Right ventricle myocardium inferior (tissue), 1 donor: ENCODE results near the gene PDIA4. TPM values are rescaled to one million over a fixed set of nuclear protein-coding genes. Genes with fewer than 3 reads are reported as not detected.
"Not testable (repeated sequence)": the region's sequence is repeated elsewhere in the genome, so short reads cannot be mapped to it uniquely, and the experiment has no call there.

Experiments used
- ATAC-seq: fragments of 200-7000 bp; cut with Tn5 transposase; one replicate; pipeline ENCODE4 v1.9.1; 2020; ENCODE audit warnings: mild to moderate bottlenecking, moderate library complexity
- DNase-seq: peaks from one replicate; pipeline ENCODE4 v3.0.0; 2021; ENCODE audit errors: missing footprints
- intact Hi-C: fragments of 100-400 bp; cut with DNase I; formaldehyde crosslinking; loops from one replicate; pipeline ENCODE4 v1.11.0; 2022
- total RNA-seq: library from RNA; stranded (reverse); fragmentation: NEBNext Ultra II Directional; extraction: Animal tissue kit (Norgen Biotek cat#: 25700); gene quantifications from one replicate; pipeline ENCODE4 v1.2.1, GENCODE V29; 2021
- donor health status: DM: no; HTN: yes; CAD: no; lungs with severe emphysema.

Gene PDIA4
- total RNA-seq, 1 donor from 2014 or later: 48.7 TPM

DNA sequence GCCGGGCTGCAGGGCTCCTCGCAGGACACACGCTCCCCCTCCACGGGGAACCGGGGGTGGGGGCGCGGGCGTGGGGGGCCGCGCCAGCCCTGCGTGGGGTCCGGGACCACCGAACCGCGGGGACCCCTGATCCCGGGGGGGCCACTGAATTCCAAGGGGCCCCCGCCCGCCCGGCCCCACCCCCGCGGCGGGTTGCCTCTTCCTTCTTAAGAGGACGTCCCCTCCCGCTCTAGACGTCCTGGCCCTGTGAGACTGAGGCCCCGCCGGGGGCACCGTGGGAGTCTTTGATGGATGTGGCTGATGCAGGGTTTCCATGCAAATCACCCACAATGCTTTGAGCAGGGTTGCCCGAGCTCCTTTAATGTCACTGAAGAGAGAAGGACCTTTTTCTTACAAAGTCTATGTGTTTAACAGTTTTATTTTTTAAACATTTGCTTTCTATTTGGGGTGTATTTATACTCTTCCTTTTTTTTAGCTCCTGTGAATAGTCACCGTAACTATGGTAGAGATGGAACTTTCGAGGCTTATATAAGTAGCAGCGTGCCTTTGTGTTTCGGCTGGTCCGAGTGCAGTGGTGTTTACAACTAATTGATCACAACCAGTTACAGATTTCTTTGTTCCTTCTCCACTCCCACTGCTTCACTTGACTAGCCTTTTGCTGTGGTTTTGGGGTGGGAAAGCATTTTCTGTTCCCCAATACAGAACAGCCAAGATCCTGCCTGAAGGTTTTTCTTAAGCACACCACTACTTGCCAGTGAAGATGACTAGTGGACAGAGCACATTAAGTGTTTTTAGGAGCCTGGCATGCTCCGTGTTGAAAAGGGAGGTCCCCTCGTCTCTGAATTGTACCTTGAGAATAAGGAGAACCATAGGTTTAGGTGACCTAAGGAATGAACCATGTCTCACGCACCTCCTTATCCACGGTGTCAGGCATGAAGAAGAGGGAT, 44.8 kb downstream of the PDIA4 start:
- intact Hi-C loops: no loop called here
- peak; percentile 77 for DNase-seq
- peak; percentile 51 for ATAC-seq

DNA sequence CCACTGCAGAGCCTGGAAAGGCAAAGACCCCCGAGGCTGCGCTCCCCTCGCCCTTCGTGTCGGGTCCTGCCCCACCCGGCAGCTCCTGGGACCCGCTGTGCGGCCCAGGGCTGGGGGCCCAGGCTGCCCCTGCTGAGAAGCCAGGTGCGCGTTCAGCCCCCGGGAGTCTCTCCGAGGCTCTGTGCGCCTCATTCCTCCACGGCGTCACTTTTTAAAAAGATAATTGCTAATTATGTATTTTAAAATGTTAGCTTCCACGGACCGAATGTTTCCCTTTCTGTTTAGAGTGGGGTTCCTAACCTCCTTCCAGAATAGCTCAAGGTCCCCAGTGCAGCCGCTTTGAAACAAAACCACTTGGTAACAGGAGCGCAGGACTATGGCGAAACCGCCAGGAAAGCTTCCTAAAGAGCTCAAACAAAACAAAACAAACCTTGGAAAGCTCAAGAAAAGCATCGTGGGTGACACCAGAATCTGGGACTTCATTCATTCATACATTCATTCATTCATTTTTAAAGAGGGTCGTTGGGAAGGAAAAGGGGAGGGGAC, 45.6 kb downstream of the PDIA4 start:
- DNase-seq (no peak), ATAC-seq (no peak)
- intact Hi-C loops: no loop called here

DNA sequence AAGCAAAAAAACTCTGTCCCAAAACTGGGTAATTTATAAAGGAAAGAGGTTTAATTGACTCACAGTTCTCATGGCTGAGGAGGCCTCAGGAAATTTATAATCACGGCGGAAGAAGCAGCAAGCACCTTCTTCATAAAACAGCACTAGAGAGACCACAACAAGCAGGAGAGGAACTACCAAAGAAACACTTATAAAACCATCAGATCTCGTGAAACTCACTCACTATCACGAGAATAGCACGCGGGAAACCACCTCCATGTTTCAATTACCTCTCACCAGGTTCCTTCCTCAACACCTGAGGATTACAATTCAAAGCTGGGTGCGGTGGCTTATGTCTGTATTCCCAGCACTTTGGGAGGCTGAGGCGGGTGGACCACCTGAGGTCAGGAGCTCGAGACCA, 48.5 kb downstream of the PDIA4 start:
- ATAC-seq (no peak), DNase-seq (no peak)
- intact Hi-C loops: no loop called here

DNA sequence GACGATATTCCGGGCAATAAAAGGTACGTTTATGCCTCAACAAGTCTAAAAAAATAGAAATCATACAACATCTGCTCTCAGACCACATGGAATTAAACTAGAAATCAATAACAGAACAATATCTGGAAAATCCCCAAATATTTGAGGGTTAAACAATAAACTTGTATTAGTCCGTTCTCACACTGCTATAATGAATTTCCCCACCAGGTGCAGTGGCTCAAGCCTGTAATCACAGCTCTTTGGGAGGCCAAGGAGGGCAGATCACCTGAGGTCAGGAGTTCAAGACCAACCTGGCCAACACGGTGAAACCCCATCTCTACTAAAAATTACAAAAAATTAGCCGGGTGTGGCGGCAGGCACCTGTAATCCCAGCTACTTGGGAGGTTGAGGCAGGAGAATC, 49.2 kb downstream of the PDIA4 start:
- intact Hi-C loops, DNase-seq, ATAC-seq: not testable (repeated sequence)

DNA sequence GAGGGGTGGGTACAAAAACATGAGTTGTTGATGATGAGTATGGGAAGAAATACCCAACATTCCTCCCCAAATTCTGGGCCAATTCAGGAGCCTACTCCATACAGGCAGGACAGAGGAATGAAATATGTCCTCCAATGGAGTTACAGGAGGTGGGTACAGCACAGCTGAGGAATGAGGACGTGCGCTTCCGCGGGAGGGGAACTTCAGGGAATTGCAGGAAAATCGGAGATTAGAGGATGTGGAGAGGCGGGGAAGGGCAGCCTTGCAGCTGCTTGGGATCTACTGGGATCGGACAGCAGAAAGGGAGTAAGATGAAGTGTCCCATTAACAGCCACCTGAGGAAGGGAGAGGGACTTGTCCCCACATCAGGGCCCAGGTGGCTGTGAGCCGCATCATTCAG, 50.2 kb downstream of the PDIA4 start:
- intact Hi-C loops: no loop called here
- DNase-seq (no peak), ATAC-seq (no peak)

DNA sequence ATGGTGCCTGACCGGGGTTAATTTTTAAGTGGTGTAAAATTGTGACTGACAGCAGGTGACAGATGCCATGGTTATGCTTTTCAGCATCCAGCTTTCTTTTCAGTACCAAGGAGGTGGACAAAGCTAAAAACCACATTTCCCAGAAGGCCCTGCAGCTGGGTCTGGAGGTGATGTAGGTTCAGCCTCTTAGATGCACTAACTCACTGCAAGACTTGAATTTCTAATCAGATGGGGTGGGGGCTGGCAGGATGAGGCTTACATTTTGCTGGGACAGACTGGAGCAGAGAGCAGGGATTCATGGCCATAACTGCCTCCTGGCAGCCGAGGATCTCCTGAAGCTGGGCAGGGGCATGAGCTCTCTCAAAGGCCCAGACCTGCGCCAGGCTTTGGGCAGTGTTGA, 52.4 kb downstream of the PDIA4 start:
- intact Hi-C loops: no loop called here
- ATAC-seq (no peak), DNase-seq (no peak)

DNA sequence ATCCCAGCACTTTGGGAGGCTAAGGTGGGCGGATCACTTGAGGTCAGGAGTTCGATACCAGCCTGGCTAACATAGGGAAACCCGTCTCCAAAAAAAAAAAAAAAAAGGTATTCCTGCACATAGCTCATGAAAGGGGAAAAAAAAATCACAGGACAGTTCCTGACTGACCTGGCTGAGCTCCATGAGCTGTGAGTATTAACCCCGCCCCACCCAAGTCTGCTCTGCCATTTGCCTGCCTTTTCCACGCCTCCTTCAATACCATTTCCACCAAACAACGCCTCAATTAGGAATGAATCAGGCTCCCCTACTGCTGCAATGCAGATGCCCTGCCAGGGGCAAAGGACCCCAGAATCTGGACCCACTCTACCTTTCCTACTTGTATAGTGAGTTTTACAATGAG, 55.0 kb downstream of the PDIA4 start:
- ATAC-seq: no peak
- DNase-seq: no peak
- intact Hi-C loops: no loop called here

DNA sequence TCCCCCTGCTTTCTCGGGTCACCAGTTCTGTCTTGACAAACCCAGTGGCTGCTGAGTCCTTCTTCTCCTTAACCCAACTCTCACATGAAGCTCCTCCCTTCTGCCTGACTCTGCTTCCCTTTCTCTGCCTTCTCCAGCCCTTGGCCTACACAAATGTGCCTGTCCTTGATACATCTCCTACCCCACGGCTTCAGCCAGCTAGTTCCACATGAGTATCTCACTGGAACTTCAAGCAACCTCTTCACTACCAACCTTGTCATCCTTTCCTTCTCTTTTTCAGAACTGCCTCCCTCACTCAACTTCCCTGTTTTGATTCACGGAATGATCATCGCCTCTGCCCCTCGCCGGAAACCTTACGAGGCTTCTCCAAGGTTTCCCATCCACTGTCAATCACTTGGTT, 55.9 kb downstream of the PDIA4 start:
- intact Hi-C loops: no loop called here
- ATAC-seq (peak; percentile 37), DNase-seq (no peak)

DNA sequence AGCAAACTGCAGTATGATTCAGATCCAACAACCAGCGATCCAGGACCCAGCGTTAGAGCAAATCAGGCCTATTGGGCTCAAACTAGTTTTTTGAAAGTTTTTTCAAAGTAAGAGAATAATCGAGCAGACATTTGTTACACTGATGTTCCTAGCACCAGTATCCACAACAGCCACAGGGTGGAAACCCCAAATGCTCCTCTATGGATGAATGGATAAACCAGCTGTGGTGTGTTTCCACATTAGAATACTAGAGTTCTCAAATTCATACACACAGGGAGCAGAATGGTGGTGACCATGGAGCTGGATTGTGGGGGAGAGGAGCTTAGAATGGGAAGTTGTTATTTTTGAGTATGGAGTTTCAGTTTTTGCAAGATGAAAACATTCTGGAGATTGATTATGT, 60.7 kb downstream of the PDIA4 start:
- no peak for ATAC-seq
- DNase-seq: no peak
- intact Hi-C loops: loop anchor here (10.0 kb wide), 2 partner anchors 273 to 703 kb away; partner anchors contain the start of gene CUL1

DNA sequence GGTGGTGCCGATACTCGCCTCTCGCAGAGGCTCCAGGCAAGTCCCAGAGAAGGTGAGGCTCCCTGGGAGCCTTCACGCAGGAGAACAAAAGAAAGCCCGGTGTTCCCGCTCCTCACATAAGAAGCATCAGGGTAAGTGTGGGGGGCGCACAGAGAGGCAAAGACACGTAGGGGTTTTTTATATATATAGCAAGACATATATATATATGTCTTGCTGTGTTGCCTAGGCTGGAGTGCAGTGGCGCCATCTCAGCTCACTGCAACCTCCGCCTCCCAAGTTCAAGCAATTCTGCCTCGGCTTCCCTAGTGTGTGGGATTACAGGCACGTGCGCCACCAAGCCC, 61.3 kb downstream of the PDIA4 start:
- intact Hi-C loops: loop anchor here (10.0 kb wide), 2 partner anchors 272 to 702 kb away; partner anchors contain the start of gene CUL1
- no peak for DNase-seq
- ATAC-seq: no peak

DNA sequence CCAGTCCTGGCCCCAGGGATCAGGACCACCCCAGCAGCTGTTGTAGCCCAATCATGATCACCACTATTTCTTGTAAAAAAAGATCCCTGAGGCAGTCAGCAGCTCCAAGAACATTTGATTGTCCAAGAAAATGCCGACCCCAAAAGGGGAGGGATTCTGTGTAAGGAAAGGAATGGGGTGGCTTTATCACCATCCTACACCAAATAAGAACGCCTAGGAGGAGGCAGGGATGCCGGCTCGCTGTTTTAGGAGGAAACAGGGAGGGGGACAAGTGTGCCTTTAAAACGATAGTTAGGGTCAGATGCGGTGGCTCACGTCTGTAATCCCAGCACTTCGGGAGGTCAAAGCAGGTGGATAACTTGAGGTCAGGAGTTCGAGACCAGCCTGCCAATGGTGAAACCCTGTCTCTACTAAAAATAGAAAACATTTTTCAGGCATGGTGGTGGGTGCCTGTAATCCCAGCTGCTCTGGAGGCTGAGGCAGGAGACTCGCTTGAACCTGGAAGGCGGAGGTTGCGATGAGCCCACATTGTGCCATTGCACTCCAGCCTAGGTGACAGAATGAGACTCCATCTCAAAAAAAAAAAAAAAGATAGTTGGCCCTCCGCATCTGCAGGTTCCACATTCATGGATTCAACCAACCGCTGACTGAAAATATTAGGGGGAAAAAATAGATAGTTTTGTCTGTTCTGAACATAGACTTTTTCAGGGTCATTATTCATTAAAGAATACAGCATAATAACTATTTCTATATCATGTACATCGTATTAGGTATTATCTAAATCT, 63.6 kb downstream of the PDIA4 start:
- no peak for ATAC-seq
- no peak for DNase-seq
- intact Hi-C loops: loop anchor here (5.0 to 10.0 kb wide), 3 partner anchors 82 to 700 kb away; partner anchors contain the start of genes CUL1 and EZH2

DNA sequence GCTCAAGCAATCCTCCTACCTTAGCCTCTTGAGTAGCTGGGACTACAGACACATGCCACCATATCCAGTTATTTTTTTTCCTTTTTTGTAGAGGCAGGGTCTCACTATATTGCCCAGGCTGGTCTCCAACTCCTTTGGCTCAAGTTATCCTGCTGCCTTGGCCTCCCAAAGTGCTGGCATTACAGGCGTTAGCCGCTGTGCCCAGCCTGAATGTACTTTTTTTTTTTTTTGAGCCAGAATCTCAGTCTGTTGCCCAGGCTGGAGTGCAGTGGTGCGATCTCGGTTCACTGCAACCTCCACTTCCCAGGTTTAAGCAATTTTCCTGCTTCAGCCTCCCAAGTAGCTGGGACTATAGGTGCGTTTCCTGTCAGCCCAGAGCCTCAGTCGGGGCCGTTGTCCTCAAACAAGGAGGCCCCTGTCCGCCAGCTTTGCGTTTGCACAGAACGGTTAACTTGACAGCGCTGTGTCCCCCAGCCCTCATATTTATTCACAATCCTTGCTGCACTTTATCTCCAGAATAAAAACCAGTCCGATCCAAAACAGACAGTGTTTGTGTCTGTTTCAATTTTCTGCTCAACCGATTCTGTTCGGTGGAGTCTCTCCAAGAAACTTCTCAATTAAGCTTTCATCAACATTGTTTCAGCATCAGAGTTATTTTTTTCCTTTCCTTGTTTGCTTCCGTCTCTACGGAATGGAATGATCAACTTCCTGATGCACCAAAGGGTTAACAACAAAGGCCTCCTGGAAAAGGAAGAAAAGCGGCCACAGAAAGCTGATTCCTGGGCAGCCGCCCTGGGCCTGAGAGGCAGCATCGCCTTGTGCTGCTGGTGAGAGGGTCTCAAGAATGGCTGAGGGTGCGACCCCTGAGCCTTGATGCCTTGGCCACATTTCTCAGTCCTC, 64.5 kb downstream of the PDIA4 start:
- ATAC-seq (peak; percentile 4), DNase-seq (no peak)
- intact Hi-C loops: loop anchor here (1.0 to 10.0 kb wide), 5 partner anchors 82 to 699 kb away; partner anchors contain the start of genes CUL1 and EZH2

DNA sequence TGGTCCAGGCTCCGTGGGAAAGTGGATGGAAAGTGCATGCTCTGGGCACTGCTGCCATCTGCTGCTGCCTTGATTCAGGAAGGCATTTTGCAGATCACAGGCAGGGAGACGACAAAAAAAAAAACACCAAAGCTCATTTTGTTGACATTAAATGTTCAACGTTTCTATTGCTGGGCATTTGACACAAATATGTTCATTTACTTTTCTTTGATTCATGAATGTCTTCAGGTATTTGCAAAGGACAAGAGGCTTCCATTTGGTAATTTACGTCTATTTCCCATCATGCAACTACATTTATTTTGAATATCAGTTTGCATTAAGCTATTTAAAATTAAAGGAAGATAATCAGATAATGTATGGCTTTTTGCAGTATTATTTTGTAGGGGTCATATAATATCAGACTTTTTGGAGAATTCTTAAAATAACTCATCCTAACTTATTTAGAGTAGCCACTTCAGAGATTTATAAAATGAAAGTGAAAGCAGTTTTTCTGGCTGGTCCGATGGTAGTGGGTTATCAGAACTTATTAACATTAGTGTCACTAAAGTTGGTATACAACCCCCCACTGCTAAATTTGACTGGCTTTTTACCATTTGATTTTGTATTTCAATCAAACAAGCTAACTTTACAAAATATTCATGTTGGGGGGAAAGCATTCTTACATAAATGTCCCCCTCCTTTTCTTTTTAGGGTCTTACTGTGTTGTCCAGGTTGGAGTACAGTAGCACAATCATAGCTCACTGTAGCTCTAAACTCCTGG, 65.3 kb downstream of the PDIA4 start:
- intact Hi-C loops: loop anchor here (1.0 to 10.0 kb wide), 5 partner anchors 81 to 698 kb away; partner anchors contain the start of genes CUL1 and EZH2
- ATAC-seq: peak; percentile 86
- peak; percentile 77 for DNase-seq

DNA sequence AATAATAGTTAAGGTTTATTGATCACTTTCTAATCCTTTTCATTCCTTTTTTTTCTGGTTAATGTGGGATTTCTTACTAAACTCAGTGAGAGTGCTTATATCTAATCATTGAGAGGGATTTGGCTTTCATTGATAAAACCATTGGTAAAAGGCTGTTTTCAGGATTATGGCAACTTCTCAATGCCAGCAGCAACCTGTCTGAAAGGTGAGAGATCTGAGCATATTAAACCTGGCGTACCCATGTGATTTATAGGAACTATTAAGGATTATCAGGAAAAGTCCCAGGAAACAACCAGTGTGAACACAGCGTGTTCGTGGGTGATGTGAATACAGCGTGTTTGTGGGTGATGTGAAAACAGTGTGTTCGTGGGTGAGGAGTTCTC, 65.9 kb downstream of the PDIA4 start:
- intact Hi-C loops: loop anchor here (2.0 to 10.0 kb wide), 4 partner anchors 80 to 698 kb away; partner anchors contain the start of genes CUL1 and EZH2
- ATAC-seq (no peak), DNase-seq (no peak)

DNA sequence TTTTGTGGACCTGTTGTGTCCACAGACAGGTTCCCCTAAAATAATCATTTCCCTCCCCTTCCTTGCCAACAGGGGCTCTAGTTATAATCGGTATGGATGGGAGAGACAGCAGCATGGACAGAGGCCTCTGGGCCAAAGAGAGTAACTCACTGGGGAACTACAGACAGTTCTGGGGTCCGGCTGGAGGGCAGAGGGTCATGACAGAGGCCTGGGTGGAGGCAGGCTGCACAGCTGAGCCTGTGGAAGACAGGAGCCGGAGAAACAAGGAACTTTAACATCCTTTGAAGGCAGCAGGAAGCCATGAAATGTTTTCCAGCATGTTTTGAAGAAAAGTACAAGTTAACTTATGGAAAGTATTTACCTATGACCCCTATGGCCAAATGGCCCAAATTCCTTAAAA, 68.6 kb downstream of the PDIA4 start:
- ATAC-seq: no peak
- DNase-seq: no peak
- intact Hi-C loops: loop anchor here (5.0 to 10.0 kb wide), 3 partner anchors 77 to 695 kb away; partner anchors contain the start of genes CUL1 and EZH2

DNA sequence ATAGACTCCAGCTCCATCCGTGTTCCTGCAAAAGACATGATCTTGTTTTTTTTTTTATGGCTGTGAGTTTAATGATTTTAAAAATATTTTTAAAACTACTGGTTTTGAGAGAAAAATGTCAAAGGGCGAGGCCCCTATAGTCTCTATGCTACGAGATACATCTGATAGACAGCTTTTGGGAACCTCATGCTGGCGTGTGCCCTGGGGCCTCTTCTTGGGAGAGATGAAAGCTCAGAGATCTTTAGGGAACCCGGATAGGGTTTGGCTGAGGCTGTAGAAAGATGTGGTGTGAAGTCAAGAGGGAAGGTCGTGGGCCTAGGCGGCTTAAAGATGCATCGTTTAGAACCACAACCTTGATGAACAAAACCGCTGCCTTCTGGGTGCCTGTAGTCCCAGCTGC, 70.2 kb downstream of the PDIA4 start:
- DNase-seq (no peak), ATAC-seq (no peak)
- intact Hi-C loops: no loop called here

DNA sequence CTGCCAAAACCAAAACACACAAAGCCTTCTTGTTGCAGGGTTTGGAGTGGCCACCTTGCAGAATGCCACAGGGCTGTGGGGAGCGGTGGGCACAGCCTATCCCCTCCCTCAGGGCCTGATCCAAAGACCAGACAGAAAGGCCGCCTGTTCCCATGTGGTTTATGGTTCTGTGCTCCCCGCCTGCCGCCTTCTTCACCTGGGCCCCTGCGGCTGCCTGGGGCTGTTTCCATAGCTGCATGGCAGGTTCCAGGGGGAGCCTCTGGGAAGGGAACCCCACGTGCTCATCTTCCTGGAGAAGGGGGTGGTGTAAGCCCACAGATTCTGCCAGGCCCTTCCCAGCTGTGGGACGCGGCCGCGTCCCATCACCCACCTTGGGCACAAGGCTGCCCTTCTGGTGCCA, 73.5 kb downstream of the PDIA4 start:
- DNase-seq (no peak), ATAC-seq (no peak)
- intact Hi-C loops: no loop called here

DNA sequence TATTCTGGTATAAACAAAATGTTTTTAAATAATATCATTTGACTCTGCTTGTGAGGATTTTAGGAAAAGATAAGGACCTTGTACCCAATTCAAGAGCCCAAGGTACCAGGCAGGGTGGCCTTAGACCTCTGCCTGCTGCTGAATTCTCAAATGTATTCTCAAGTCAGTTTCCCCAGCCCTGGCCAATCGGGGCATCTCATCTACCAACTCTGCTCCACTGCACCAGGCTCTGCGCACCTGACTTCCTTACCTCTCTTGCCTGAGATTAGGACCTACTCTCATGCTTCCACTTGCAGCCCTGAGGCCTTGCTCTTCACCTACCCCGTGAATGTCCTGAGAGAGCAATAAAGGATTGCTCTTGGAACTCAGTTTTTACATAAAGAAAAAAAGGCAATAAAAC, 74.6 kb downstream of the PDIA4 start:
- DNase-seq: no peak
- no peak for ATAC-seq
- intact Hi-C loops: no loop called here
